Measurements from ENCODE around the gene PEX14.

The PEX14 gene

DNA sequence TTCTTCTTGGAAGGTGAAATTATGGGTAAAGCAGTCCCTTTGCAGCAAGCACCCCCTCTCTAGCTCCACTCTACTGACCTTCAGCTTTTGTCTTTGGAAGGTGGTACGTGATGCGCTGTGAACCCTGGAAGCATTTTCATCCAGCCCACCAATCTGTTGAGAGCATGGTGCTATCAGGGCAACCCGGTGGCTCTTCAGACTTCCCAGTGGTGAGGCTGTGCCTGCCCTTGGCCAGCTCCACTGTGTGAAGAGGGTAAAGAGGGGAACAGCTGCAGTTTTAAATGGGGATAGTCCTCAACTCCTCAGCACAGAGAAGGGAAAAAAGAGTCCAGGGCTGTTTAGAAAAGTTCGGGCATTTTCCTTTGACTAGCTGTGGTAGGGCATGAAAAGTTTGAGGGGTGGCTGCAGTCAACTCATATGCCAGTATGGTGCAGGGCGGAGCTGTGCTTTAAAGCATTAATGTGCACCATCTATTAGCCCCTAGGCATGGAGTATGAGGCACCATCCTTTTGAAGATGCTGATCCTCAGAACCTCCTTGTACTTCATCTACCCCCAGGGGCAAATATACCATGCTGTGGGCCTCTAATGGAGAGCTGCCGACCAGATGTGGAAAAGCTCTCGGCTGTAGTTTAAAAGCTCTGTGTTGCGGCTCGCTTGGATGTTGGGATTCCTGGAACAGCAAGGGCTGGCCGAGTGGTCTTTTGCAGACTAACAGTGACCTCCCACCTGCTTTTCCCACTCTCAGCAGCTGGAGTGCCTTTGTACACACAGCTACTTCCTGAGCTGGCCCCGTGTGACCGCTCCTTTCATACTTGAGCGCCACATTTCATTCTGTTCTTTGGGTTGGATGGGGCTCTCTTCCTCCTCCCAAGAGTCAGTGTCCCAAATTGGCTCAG is 123.0 kb downstream of the PEX14 start:
- Histone ChIP-seq H3K27me3 (no peaks in the 10 kb centered on the region), H3K36me3 (no peaks in the 10 kb centered on the region), H3K9me3 (no peaks in the 10 kb centered on the region), H3K4me1 (no peaks in the 10 kb centered on the region), H3K4me3 (ENCODE audit: low read depth, low read length) (no peak overlapping the region)
- TF ChIP-seq, protein P1, sequence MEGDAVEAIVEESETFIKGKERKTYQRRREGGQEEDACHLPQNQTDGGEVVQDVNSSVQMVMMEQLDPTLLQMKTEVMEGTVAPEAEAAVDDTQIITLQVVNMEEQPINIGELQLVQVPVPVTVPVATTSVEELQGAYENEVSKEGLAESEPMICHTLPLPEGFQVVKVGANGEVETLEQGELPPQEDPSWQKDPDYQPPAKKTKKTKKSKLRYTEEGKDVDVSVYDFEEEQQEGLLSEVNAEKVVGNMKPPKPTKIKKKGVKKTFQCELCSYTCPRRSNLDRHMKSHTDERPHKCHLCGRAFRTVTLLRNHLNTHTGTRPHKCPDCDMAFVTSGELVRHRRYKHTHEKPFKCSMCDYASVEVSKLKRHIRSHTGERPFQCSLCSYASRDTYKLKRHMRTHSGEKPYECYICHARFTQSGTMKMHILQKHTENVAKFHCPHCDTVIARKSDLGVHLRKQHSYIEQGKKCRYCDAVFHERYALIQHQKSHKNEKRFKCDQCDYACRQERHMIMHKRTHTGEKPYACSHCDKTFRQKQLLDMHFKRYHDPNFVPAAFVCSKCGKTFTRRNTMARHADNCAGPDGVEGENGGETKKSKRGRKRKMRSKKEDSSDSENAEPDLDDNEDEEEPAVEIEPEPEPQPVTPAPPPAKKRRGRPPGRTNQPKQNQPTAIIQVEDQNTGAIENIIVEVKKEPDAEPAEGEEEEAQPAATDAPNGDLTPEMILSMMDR (IDR thresholded peaks at IDR 0.05; ENCODE audit: low read depth, low read length): no peak
- DNase-seq: no peak

- DNase-seq: peak; percentile 22
- Histone ChIP-seq H3K36me3 (no peaks in the 10 kb centered on the region), H3K9me3 (no peaks in the 10 kb centered on the region), H3K27me3 (no peaks in the 10 kb centered on the region), H3K4me1 (no peaks in the 10 kb centered on the region), H3K4me3 (ENCODE audit: low read depth, low read length) (no peak overlapping the region)
- TF ChIP-seq, protein P1 (IDR thresholded peaks at IDR 0.05; ENCODE audit: low read depth, low read length): 0 out of 2 replicates have a peak, but pooled peaks have one; percentile 16
Observed at GRCh38 chr1:10598389-10598702, 123.6 kb downstream of the PEX14 start.

- Histone ChIP-seq H3K36me3 (no peaks in the 10 kb centered on the region), H3K4me3 (ENCODE audit: low read depth, low read length) (no peak overlapping the region), H3K9me3 (no peaks in the 10 kb centered on the region), H3K27me3 (no peaks in the 10 kb centered on the region), H3K4me1 (no peaks in the 10 kb centered on the region)
- TF ChIP-seq, protein P1 (IDR thresholded peaks at IDR 0.05; ENCODE audit: low read depth, low read length): no peak
- DNase-seq: no peak
Observed at GRCh38 chr1:10599194-10599861, 124.6 kb downstream of the PEX14 start.

DNA sequence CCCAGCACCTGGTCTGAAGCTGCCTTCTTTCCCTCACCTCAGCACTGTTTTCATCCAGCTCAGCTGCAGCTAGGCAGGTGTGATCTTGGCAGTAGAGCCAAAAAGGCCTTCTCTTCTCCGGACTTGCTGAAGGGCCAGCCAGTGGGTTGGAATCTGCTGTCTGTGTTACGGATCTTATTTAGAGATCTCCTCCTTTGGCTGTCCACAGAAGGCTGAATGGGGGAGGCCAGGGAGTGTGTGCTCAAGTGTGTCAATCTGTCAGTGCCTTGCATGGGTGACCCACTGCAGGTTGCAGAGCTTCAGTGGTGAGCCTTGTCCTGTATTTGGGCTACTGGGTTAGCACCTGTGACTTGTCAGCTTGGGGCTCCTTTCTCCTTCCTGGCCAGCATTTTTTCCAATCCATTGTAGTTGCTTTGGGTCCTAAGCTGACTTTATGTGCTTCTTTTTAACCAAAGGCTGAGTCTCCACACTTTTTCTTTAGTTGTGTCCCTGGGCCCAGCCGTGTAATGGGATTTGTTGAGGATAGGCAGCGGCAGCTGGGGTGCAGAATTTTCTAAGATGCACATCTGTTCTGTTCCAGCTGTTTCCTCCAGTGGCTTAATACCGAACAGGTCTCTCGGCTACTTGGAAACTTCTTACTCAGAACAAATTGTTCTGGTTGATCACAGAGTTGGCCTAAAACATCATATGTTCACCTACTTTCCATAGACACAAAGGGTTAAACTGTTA is 126.8 kb downstream of the PEX14 start:
- Histone ChIP-seq H3K27me3 (no peaks in the 10 kb centered on the region), H3K9me3 (no peaks in the 10 kb centered on the region), H3K4me1 (no peaks in the 10 kb centered on the region), H3K36me3 (no peaks in the 10 kb centered on the region), H3K4me3 (ENCODE audit: low read depth, low read length) (no peak overlapping the region)
- DNase-seq: no peak
- TF ChIP-seq, protein P1 (IDR thresholded peaks at IDR 0.05; ENCODE audit: low read depth, low read length): no peak

- no peak for DNase-seq
- Histone ChIP-seq H3K9me3 (no peaks in the 10 kb centered on the region), H3K4me1 (no peaks in the 10 kb centered on the region), H3K4me3 (ENCODE audit: low read depth, low read length) (no peak overlapping the region), H3K27me3 (no peaks in the 10 kb centered on the region), H3K36me3 (no peaks in the 10 kb centered on the region)
- TF ChIP-seq, protein P1 (IDR thresholded peaks at IDR 0.05; ENCODE audit: low read depth, low read length): no peak
Observed at GRCh38 chr1:10602936-10603335, 128.2 kb downstream of the PEX14 start.
